Right lung (tissue), 5 donors: ENCODE measurements around the gene C1QTNF6. TPM values are rescaled to one million over a fixed set of nuclear protein-coding genes. Genes with fewer than 3 reads are reported as not detected.
"Not testable (repeated sequence)": the region's sequence is repeated elsewhere in the genome, so short reads cannot be mapped to it uniquely, and the experiment has no call there.

Source experiments
- DNase-seq, 2 donors: peaks; one replicate each; pipeline ENCODE4 v3.0.0-alpha.2; 2013
- polyA plus RNA-seq, 5 donors: library from polyadenylated mRNA; unstranded; fragments of 120-200 nt; gene quantifications; one replicate each; pipeline versions ENCODE4 v1.2.1 to v1.2.3, GENCODE V29; 2013; ENCODE audit warnings: inconsistent platforms in 1 of 5, low replicate concordance in 1 of 5; ENCODE audit not compliant: insufficient read length in 5 of 5, insufficient read depth in 1 of 5

The C1QTNF6 gene
- polyA plus RNA-seq, 5 donors = 24.5 to 25.0 (median 24.9) TPM

DNA sequence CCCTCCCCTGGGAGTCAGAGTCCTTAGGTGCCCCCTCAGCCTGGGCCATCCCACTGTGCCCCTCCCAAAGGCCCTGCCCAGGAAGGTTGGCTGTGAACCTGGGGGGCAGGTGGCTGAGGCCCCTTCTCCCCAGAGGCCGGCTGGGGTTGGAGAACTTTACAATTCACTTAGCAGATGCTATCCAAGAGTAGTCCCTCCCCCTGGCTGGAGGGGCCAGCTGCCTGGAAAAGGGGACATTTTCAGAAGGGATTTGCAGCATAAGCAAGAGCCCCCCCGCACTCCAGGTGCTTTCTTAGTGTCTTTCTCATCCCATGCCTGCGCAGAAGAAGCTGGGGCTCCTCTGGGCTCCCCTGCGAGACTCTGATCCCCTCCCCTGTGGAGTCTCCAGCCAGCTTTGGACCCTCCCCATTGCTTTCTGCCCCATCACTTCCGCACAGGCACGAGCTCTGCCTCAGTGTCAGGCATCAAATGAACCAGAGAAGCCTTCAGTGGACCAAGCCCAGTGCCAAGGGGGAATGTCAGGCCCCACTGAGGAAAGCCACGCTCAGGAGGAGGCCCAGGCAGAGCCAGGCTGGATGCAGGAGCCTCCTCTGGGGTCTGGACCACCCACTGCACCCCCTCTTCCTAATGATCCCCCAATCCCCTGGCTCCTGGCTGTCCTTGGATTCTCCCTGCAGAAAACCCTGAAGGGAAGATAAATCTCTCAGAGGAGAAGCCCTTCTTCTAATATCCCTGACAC is 20.5 kb upstream of the C1QTNF6 start:
- DNase-seq = no peak

DNA sequence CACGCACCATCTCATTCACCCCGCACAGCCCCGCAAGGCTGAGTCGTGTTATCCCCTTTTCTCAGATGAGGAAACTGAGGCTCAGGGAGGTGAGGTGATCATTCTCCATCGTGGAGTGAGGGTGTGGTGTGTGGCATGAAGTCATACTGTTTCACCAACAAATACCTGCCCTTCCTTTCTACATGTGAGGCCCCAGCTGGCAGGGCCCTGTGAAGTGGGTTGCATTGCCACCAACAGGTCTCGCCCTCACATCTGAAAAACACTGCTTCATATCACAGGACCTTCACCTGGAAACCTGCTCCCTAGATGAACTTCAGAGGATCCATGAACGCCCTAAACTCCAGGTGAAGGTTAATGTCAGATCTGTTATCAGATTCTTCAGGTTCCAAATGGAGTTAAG is 19.9 kb upstream of the C1QTNF6 start:
- DNase-seq = no peak

- no peak for DNase-seq
These were observed 19.1 kb upstream of the C1QTNF6 start for GRCh38 chr22:37206841-37207821.

DNA sequence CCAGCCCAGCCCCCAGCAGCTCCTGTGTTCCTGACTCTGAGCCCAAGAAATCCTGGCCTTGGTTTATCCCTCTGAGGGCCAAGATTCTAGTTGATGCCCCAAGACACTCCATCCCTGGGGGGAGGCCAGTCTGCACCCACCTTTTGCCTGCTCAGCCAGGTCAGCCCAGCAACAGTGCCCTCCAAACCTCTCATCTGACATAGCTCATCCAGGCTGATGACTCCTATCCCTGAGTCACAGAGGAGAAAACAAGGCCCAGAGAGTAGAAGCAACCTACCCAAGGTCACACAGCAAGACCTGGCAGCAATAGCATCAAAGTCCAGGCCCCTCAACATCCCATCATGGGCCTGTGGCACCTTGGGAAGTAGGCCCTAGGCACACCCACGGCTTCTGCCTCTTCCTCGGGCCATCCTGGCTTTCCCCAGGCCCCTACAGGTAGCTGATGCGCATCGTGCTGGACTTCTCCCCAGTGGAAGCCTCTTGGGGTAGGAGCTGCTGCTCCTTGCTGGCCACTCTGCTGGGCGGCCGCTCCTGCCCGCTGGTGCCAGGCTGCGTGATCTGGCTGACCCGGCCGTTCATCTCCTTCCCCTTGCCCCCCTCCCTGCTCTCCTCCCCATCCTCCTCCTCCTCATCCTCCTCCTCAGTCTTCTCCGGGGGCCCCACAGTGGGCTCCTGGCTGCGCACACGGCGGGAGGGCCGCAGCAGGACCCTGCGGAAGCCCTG is 18.2 kb upstream of the C1QTNF6 start:
- DNase-seq = no peak

GRCh38 chr22:37205046-37205445 is 17.0 kb upstream of the C1QTNF6 start:
- DNase-seq = no peak

- no peak for DNase-seq
These were observed 16.1 kb upstream of the C1QTNF6 start for GRCh38 chr22:37204045-37204655.

DNA sequence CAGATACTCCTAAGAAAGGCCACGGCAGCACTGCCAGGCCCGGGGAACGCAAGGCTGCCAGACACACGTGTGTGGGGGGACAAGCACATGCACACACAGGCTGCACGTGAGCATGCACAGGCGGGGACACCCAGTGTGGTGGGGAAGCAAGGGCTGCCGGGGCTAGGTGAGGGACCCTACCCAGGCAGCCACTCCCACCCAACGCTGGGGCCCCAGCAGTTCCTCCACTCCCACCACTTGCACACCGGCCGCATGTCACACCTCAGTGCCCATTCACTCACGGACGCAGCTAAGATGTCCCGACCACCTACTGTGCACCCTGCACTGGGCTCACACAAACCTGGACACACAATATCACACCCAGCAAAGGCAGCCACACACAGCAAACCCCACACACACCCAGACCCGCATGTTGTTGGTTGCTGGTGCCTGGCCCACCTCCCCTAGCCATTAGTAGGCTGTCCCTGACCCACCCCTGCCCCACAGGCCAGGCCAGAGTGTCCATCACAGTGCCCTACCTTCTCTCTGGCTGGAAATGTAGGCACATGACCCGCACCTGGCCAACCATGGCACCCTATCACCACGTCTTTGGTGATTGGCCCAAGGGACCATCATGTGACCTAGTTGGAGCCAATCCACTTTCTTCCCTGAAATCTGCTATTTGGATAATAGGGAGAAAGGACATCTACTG is 15.5 kb upstream of the C1QTNF6 start:
- no peak for DNase-seq

DNA sequence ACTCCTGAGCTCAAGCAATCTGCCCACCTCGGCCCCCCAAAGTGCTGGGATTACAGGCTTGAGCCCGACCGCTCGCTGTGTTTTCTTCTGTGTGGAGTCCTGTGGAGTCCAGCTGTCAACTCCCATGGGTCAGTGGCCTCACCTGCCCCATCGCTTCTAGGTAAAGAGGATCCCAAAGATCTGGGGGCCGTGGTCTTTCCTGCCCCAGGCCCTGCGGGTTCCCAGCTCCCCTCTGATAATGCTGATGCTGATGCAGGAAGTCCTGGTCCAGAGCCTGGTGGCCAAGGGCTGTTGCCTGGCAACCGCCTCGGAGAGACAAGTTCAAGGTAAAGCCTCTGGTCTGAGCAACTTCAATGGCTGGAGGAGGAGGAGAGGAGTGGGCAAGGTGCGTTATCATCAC is 14.7 kb upstream of the C1QTNF6 start:
- DNase-seq = no peak

DNA sequence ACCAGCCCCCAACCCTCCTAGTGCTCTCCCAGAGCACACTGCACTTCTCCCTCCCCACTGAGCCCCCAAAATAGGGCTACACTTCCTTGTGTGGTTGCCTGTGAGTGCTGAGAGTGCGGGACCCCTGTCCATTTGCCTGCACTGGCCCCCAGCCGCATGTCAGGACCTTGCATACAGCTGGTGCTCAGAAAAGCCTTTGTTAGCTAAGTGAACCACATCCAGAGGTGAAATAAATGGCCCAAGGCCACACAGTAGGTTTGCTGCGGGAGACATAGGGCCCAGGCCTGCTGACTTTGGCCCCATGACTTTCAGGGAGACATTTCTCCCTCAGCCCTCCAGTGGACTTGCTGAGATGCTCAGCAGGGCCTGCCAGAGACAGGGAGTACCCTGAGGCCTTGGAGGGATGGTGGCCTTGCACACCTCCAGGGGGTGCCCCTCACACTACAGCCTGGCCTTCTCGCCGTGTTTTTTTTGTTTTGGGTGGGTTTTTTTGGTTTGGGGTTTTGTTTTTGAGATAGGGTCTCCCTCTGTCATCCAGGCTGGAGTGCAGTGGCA is 14.0 kb upstream of the C1QTNF6 start:
- DNase-seq = no peak

DNA sequence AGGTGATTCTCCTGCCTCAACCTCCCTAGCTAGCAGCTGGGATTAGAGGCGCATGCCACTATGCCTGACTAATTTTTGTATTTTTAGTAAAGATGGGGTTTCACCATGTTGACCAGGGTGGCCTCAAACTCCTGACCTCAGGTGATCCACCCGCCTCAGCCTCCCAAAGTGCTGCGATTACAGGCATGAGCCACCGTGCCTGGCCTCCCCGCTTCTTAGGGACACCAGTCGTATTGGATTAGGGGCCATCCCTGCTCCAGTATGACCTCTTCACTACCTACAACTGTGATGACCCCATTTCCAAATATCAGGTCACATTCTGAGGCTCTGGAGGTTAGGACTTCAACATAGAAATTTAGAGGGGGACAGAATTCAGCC is 13.4 kb upstream of the C1QTNF6 start:
- DNase-seq = not testable (repeated sequence)

DNA sequence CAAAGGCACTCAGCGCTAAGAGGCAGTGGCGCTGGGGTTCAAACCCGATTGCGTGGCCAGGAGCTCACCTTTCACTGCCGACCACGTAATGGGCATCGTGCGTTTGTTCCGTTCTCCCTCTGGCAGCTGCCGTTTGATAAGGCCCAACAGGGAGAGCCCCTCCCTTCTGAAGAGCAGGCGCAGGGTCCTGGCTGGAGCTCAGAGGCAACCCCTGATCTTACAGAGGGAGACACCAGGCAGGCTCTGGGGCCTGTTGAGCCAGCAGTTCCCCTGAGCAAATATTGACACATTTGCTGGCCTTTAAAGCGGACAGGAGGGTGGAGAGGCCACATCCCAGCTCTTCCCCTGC is 11.7 kb upstream of the C1QTNF6 start:
- no peak for DNase-seq

DNA sequence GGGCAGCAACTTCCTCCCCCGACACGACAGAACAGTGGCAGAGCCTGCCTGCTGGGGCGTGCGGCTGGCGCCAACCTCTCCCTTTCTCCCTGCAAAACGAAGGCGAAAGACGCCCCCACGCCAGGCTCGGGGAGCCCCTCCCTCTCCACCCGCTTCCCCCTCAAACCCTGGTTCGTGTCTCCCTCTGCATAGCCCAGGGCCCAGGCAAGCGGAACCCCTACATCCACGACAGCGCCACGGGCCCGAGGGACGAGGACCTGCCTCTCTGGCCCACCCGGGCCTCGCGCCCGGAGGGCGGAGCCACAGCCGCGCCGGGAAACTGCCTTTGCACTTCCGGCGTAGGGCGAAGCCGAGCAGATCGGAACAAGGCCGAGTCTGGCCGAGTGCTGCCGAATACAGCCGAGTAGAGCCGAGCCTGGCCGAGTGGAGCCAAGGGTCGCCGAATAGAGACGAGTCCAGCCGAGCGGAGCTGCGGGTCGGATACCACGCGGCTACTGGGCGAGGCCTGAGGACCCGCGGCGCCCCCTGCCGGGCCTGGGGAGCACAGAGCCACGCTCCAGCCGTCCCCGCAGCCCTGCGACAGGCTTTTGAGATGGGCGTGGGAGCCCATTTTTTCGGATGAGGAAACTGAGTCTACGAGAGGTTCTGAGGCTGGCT is 11.2 kb upstream of the C1QTNF6 start:
- DNase-seq = peak; percentile 98 to 99

- peak; percentile 67 to 73 for DNase-seq
These were observed 10.4 kb upstream of the C1QTNF6 start for GRCh38 chr22:37198258-37199102.

DNA sequence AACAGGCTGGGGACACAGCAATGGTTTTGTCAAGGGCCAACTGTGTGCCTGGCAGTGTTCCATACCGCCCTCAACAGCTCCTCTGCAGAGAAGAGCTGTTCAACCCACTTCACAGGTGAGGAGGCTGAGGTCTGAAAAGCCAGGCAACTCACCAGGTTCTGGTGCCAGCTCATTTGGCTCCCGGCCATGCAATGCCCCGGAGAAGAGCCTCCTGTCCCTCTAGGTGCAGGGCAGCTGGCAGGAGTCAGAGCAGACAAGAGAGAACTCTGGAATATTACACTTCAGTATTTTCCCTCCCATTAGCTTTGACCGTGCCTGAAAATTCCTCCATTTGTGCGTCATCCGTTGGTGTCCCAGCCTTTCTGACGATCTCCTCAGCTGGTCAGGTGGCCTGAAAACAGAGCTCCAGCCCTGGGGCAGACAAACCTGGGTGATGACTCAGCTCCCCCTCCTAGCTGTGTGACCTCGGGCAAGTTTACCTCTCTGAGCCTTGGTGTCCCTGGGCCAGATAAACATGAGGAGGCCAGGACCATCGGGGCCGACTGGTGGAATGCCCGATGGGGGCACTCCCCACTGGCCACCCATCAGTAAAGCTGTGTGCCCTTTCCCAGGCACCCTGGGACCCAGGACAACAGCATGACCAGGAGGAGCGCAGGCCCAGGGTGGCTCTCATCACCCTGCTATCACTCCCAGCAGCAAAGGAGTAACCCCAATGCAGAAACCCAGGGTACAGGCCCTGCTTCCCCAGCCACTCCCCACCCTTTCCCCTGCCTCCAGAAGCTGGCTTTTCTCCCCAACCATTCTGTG is 9.6 kb upstream of the C1QTNF6 start:
- no peak for DNase-seq

DNA sequence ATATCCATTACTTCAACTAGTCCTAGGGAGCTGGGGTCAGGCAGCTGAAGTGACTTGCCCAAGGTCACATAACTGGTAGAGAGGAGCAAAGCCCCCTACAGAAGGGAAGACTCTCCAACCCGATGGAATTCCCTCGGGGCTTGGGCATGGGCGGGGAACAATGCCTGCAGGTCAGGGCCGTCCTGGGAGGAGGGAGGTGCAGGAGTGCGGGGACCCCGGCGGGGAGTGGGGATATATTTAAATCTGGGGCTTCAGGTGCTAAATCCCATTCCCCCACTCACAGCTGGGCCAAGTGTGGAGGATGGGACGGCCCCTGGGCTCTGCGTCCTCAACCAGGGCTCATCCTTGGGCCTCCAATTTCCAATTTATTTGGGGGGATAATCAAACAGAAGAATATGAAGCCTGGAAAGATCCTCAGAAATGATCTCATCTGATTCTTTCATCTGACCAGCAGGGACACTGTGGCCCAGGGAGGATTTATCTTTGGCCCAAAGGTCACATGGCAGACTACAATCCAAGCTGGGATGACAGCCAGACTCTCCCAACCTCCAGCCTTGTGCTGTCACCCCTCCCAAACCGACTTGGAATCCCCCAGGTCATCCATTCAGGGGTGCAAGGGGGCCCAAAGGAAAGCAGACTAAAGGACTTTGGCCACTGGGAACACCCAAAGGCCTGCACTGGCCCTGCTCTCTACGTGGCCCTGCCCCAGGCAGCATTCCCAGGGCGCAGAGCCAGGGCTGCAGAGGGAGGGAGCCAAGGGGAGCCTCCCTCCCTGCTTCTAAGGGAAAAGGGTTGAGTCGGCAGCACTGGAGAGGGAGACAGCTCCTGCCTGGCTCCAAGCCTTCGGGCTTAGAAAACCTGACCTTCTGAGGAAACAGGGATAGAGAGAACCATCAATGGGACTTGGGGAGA is 8.7 kb upstream of the C1QTNF6 start:
- peak; percentile 75 to 77 for DNase-seq

DNA sequence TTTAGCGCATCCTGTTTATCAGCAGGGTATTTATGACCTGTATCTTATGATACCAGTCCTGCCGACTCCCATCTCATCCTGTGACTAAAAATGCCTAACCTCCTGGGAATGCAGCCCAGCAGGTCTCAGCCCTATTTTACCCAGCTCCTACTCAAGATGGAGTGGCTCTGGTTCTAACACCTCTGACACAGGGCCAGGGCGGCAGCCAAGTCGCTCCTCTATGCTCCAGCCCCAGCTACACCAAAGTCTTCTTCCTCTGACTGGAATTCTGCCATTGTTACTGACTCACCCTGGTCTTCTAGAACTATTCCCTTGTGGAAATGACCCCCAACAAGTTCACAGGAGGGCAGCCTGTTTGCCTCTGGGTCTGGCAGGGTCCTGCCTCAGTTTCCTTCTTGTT is 7.9 kb upstream of the C1QTNF6 start:
- no peak for DNase-seq

DNA sequence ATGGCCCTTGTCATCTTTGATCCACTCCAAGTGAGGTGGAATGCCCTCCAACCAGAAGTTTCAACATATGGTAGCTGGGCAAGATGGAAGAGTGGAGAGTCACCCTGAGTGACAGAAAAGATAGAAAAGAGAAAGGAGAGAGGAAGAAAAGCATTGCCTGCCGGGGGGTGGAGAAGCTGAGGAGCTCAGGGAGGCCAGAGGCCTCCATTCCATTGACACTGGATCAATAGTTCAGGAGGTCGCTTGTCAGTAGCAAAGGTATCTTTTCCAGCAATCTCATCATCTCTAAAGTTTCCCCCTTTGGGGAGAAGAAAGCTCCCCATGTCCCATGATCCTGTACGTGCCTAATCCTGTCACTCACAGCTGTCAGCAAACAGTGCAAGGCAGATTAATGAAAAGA is 6.7 kb upstream of the C1QTNF6 start:
- no peak for DNase-seq
